AG10803 (cell line): ENCODE data around the gene MED27.
A peak's percentile ranks its signal among the peaks of the same experiment; 100 is the strongest.

Experiments
- DNase-seq: peaks from one replicate; pipeline ENCODE4 v3.0.0; 2010; ENCODE audit warnings: low read depth
- H3K4me3 ChIP-seq: 2 replicates; pipeline ENCODE4 v1.5.1; 2011; ENCODE audit warnings: mild to moderate bottlenecking, low read length, control low read depth
- CTCF ChIP-seq: conservative IDR thresholded peaks from 2 replicates; pipeline ENCODE4 v1.5.1; 2011; ENCODE audit warnings: mild to moderate bottlenecking, low read length, control low read depth, inconsistent platforms

MED27 gene

GRCh38 chr9:131987232-131987631, 92.4 kb downstream of the MED27 start:
- DNase-seq, result no peak
- H3K4me3 ChIP-seq, result no peak overlapping the region
- TF ChIP-seq CTCF, result no peak

GRCh38 chr9:131986576-131986975, 93.1 kb downstream of the MED27 start:
- no peak for DNase-seq
- TF ChIP-seq CTCF, result no peak
- H3K4me3 ChIP-seq, result no peak overlapping the region

GRCh38 chr9:131986089-131986488, 93.6 kb downstream of the MED27 start:
- no peak for DNase-seq
- H3K4me3 ChIP-seq, result no peak overlapping the region
- no peak for TF ChIP-seq CTCF

- no peak overlapping the region for H3K4me3 ChIP-seq
- no peak for TF ChIP-seq CTCF
- no peak for DNase-seq
These were observed 95.1 kb downstream of the MED27 start for GRCh38 chr9:131984564-131984963.

- no peak overlapping the region for H3K4me3 ChIP-seq
- DNase-seq, result peak; percentile 54
These were observed 96.9 kb downstream of the MED27 start for GRCh38 chr9:131982671-131983239.

GRCh38 chr9:131982102-131982501, 97.6 kb downstream of the MED27 start:
- DNase-seq, result no peak
- no peak for TF ChIP-seq CTCF
- H3K4me3 ChIP-seq, result no peak overlapping the region

More at GRCh38 chr9:131982671-131983239, 96.9 kb downstream of the MED27 start:
- TF ChIP-seq CTCF, result no peak

GRCh38 chr9:131981116-131981776, 98.4 kb downstream of the MED27 start:
- no peak; the same call in 1 of the 2 replicates for TF ChIP-seq CTCF
- no peak for DNase-seq
- no peak overlapping the region for H3K4me3 ChIP-seq
